HCT116 (cell line): ENCODE results near the gene PRPF4. TPM values are rescaled to one million over a fixed set of nuclear protein-coding genes. Genes with fewer than 3 reads are reported as not detected.

Source experiments
- ATAC-seq: fragments of 200-7000 bp; cut with Tn5 transposase; 2 replicates; pipeline ENCODE4 v1.9.1; 2020; ENCODE audit warnings: mild to moderate bottlenecking, moderate library complexity
- BruUV-seq: library from RNA; stranded (reverse); fragments of 400-500 nt; replicated peaks from 2 replicates; lab custom pipeline; 2021; lab: Mats Ljungman, UMichigan
- CTCF ChIA-PET: fragments of 300-600 bp; sonication (Branson Sonifier 250); formaldehyde crosslinking; loops from one replicate; lab custom pipeline; 2021; ENCODE audit warnings: antibody characterized with exemption; lab: Charles Lee
- POLR2A ChIA-PET: fragments of 300-600, 350-600 bp; sonication (Branson Sonifier 250); formaldehyde crosslinking; loops from one replicate; lab custom pipeline; 2021; ENCODE audit warnings: antibody characterized with exemption; lab: Charles Lee
- RAD21 ChIA-PET, 2 experiments: fragments of 300-600 bp; sonication (Branson Sonifier 250); formaldehyde crosslinking; loops; one replicate each; lab custom pipeline; 2023; ENCODE audit warnings: low total read pairs in 2 of 2; ENCODE audit not compliant: uncharacterized antibody in 2 of 2, unreplicated experiment in 2 of 2, low non-redundant PET in 1 of 2; lab: Charles Lee
- DNase-seq: peaks from one replicate; pipeline ENCODE4 v3.0.0-alpha.2; 2010; ENCODE audit warnings: low read depth, low spot score
- H2AFZ ChIP-seq: fragments of 200-600 bp; shearing (Covaris generic), sonication (generic); 2 replicates; pipeline ENCODE4 v1.6.1; 2017; ENCODE audit warnings: low read depth, mixed run types, mixed read lengths, antibody characterized with exemption, low read length; ENCODE audit not compliant: poor library complexity, severe bottlenecking
- H3K27ac ChIP-seq: 2 replicates; pipeline ENCODE4 v1.5.1; 2012; ENCODE audit warnings: low read depth, low read length
- H3K27me3 ChIP-seq: fragments of 200-600 bp; sonication (generic); 2 replicates; pipeline ENCODE4 v1.6.1; 2016; ENCODE audit warnings: mixed run types, low read length, mixed read lengths; ENCODE audit not compliant: insufficient read depth
- H3K36me3 ChIP-seq, 2 experiments: fragments of 200-500 bp in 1 of 2; fragments of 200-600 bp in 1 of 2; sonication (Bioruptor generic) in 1 of 2; sonication (generic) in 1 of 2; 2 replicates each; pipeline versions ENCODE4 v1.5.1 to v1.6.1; 2014 to 2016; ENCODE audit warnings: low read length in 2 of 2, inconsistent platforms in 1 of 2, mixed read lengths in 1 of 2, mixed run types in 1 of 2; ENCODE audit not compliant: insufficient read depth in 2 of 2, control insufficient read depth in 1 of 2
- H3K4me1 ChIP-seq, 2 experiments: fragments of 200-600 bp in 1 of 2; sonication (generic) in 1 of 2; 2 replicates each; pipeline versions ENCODE4 v1.5.1 to v1.6.1; 2012 to 2017; ENCODE audit warnings: low read length in 2 of 2, inconsistent platforms in 1 of 2, mild to moderate bottlenecking in 1 of 2, mixed read lengths in 1 of 2, mixed run types in 1 of 2, moderate library complexity in 1 of 2; ENCODE audit not compliant: insufficient read depth in 2 of 2, control insufficient read depth in 1 of 2
- H3K4me2 ChIP-seq: fragments of 200-600 bp; sonication (generic); 2 replicates; pipeline ENCODE4 v1.6.1; 2017; ENCODE audit warnings: mixed run types, low read length, mixed read lengths
- H3K4me3 ChIP-seq, 2 experiments: fragments of 200-600 bp in 1 of 2; sonication (generic) in 1 of 2; replicated peaks in 1 of 2; 2 replicates each; pipeline ENCODE4 v1.5.1; 2011 to 2016; ENCODE audit warnings: low read length in 2 of 2, control low read depth in 1 of 2, low read depth in 1 of 2, mild to moderate bottlenecking in 1 of 2, mixed read lengths in 1 of 2, mixed run types in 1 of 2
- H3K79me2 ChIP-seq: fragments of 200-600 bp; sonication (generic); 2 replicates; pipeline ENCODE4 v1.6.1; 2017; ENCODE audit warnings: mild to moderate bottlenecking, mixed run types, low read length, moderate library complexity, mixed read lengths; ENCODE audit not compliant: insufficient read depth
- H3K9ac ChIP-seq: fragments of 200-600 bp; sonication (generic); 2 replicates; pipeline ENCODE4 v1.6.1; 2016; ENCODE audit warnings: low read length, mixed read lengths
- H3K9me2 ChIP-seq: fragments of 200-600 bp; sonication (generic), shearing (Covaris generic); 2 replicates; pipeline ENCODE4 v1.6.1; 2017; ENCODE audit warnings: mixed run types, mild to moderate bottlenecking, moderate library complexity; ENCODE audit not compliant: insufficient read depth
- H3K9me3 ChIP-seq, 2 experiments: fragments of 200-500 bp in 1 of 2; fragments of 200-600 bp in 1 of 2; sonication (Bioruptor generic) in 1 of 2; sonication (generic) in 1 of 2; 2 replicates each; pipeline ENCODE4 v1.6.1; 2014 to 2017; ENCODE audit warnings: low read length in 2 of 2, mixed read lengths in 2 of 2, inconsistent platforms in 1 of 2, low read depth in 1 of 2, mild to moderate bottlenecking in 1 of 2, mixed run types in 1 of 2, moderate library complexity in 1 of 2; ENCODE audit not compliant: control insufficient read depth in 1 of 2, insufficient read depth in 1 of 2
- H4K20me1 ChIP-seq: fragments of 200-600 bp; sonication (generic), shearing (Covaris generic); 2 replicates; pipeline ENCODE4 v1.6.1; 2017; ENCODE audit warnings: mixed run types, mild to moderate bottlenecking, moderate library complexity; ENCODE audit not compliant: insufficient read depth
- ATF3 ChIP-seq: IDR thresholded peaks from 2 replicates; pipeline ENCODE4 v1.6.1; 2012
- CBX3 ChIP-seq: IDR thresholded peaks from 2 replicates; pipeline ENCODE4 v1.6.1; 2012; ENCODE audit warnings: low read depth
- CEBPB ChIP-seq: IDR thresholded peaks from 2 replicates; pipeline ENCODE4 v1.6.1; 2012; ENCODE audit warnings: low read depth
- EGR1 ChIP-seq: IDR thresholded peaks from 2 replicates; pipeline ENCODE4 v1.6.1; 2012; ENCODE audit warnings: low read depth
- ELF1 ChIP-seq: IDR thresholded peaks from 2 replicates; pipeline ENCODE4 v1.6.1; 2012; ENCODE audit warnings: low read depth, borderline replicate concordance
- EZH2 ChIP-seq: fragments of 200-600 bp; sonication (generic); IDR thresholded peaks from 2 replicates; pipeline ENCODE4 v1.6.1; 2017; ENCODE audit warnings: antibody characterized with exemption, mixed run types
- FOSL1 ChIP-seq: IDR thresholded peaks from 2 replicates; pipeline ENCODE4 v1.6.1; 2012; ENCODE audit warnings: low read depth
- JUND ChIP-seq: IDR thresholded peaks from 2 replicates; pipeline ENCODE4 v1.6.1; 2012
- MAX ChIP-seq: IDR thresholded peaks from 2 replicates; pipeline ENCODE4 v1.6.1; 2012
- SIN3A ChIP-seq: IDR thresholded peaks from 2 replicates; pipeline ENCODE4 v1.6.1; 2012; ENCODE audit warnings: low read depth
- SP1 ChIP-seq: IDR thresholded peaks from 2 replicates; pipeline ENCODE4 v1.6.1; 2012; ENCODE audit warnings: low read depth
- SRF ChIP-seq: IDR thresholded peaks from 2 replicates; pipeline ENCODE4 v1.6.1; 2012; ENCODE audit warnings: low read depth
- TCF7L2 ChIP-seq: IDR thresholded peaks from 2 replicates; pipeline ENCODE4 v1.7.0; 2011; ENCODE audit warnings: borderline replicate concordance, inconsistent platforms; ENCODE audit not compliant: insufficient read depth, insufficient read length; ENCODE audit errors: extremely low read depth
- YY1 ChIP-seq: IDR thresholded peaks from 2 replicates; pipeline ENCODE4 v1.6.1; 2011; ENCODE audit warnings: low read length, low read depth, moderate library complexity, mild to moderate bottlenecking; ENCODE audit not compliant: insufficient replicate concordance; ENCODE audit errors: extremely low read depth
- ZBTB33 ChIP-seq: IDR thresholded peaks from 2 replicates; pipeline ENCODE4 v1.6.1; 2011; ENCODE audit warnings: mild to moderate bottlenecking, low read length, moderate library complexity; ENCODE audit not compliant: insufficient replicate concordance; ENCODE audit errors: extremely low read depth
- ZFX ChIP-seq: fragments of 450-650 bp; IDR thresholded peaks from 2 replicates; pipeline ENCODE4 v1.6.1; 2017
- ZNF274 ChIP-seq: fragments of 200-500 bp; sonication (Bioruptor generic); IDR thresholded peaks from 2 replicates; pipeline ENCODE4 v1.6.1; 2014; ENCODE audit warnings: mild to moderate bottlenecking, low read depth, low read length, inconsistent platforms
- intact Hi-C: fragments of 100-400 bp; cut with micrococcal nuclease; formaldehyde crosslinking; loops from 2 replicates; pipeline ENCODE4 v1.10.0; 2022
- total RNA-seq: library from RNA; stranded (reverse); gene quantifications from one replicate; pipeline ENCODE4 v1.2.1, GENCODE V29; 2021; ENCODE audit not compliant: unreplicated experiment

The PRPF4 gene
- total RNA-seq, 1 experiment from 2014 or later, result 53.9 TPM

- DNase-seq (no peak), ATAC-seq (no peak)
- no peak for TF ChIP-seq EGR1
- no peak for TF ChIP-seq TCF7L2
- no peak for TF ChIP-seq ZFX
- no peak for TF ChIP-seq CBX3
- TF ChIP-seq EZH2, result no peak
- no peak for TF ChIP-seq SRF
- TF ChIP-seq ELF1, result no peak
- no peak for TF ChIP-seq FOSL1
- no peak for TF ChIP-seq ZNF274
- TF ChIP-seq CEBPB, result no peak
- no peak for TF ChIP-seq YY1
- no peak for TF ChIP-seq ZBTB33
- TF ChIP-seq ATF3, result no peak
- TF ChIP-seq MAX, result no peak
- no peak for TF ChIP-seq SP1
- TF ChIP-seq SIN3A, result no peak
- TF ChIP-seq JUND, result no peak
- no peaks in the 10 kb centered on the region for H3K9me3 ChIP-seq
- no peak overlapping the region for H3K4me2 ChIP-seq
- H3K9me2 ChIP-seq, result no peaks in the 10 kb centered on the region
- no peaks in the 10 kb centered on the region for H4K20me1 ChIP-seq
- peaks cover 0 to 8% of the 10 kb centered on the region in 2 experiments; a peak in 3 of 4 replicates for H3K4me1 ChIP-seq
- no peak overlapping the region for H3K9ac ChIP-seq
- POLR2A ChIA-PET, result no interaction called here
- no peaks in the 10 kb centered on the region for H3K27me3 ChIP-seq
- H3K79me2 ChIP-seq, result no peaks in the 10 kb centered on the region; the same call in 1 of the 2 replicates
- CTCF ChIA-PET, result no interaction called here
- intact Hi-C loops, result no loop called here
- H3K4me3 ChIP-seq, result no peak overlapping the region
- no peak overlapping the region for H2AFZ ChIP-seq
- no peak overlapping the region for H3K27ac ChIP-seq
- no TSS peak for BruUV-seq
- RAD21 ChIA-PET, result no interaction called here
- H3K36me3 ChIP-seq, result no peaks in the 10 kb centered on the region
Measured at GRCh38 chr9:113238859-113239232, 36.6 kb upstream of the PRPF4 start.
